ENCODE results near the gene RGL1.

RGL1 gene

GRCh38 chr1:183837062-183837461, 32.1 kb downstream of the RGL1 start:
- Histone ChIP-seq H3K4me3 (ENCODE audit: low read length) (no peak overlapping the region), H3K27ac (ENCODE audit: low read length) (no peak overlapping the region), H3K36me3 (replicated peaks; ENCODE audit: insufficient read depth, low read length) (no peaks in the 10 kb centered on the region), H3K9me3 (replicated peaks; ENCODE audit: insufficient read depth, low read length) (no peaks in the 10 kb centered on the region), H3K79me2 (ENCODE audit: low read length) (peaks cover 72% of the 10 kb centered on the region), H3K9ac (ENCODE audit: low read length) (no peak overlapping the region), H3K4me2 (ENCODE audit: low read depth, low read length) (no peak overlapping the region), H3F3A (ENCODE audit: insufficient read depth, low read length) (peaks cover 9% of the 10 kb centered on the region), H3K9me2 (replicated peaks; ENCODE audit: insufficient read depth, low read length) (no peaks in the 10 kb centered on the region), H3K27me3 (replicated peaks; ENCODE audit: insufficient read depth, low read length) (no peaks in the 10 kb centered on the region), H2AFZ (ENCODE audit: low read length) (no peak overlapping the region), H4K20me1 (ENCODE audit: insufficient read depth, low read length) (no peaks in the 10 kb centered on the region), H3K4me1 (ENCODE audit: low read length) (peaks cover 19% of the 10 kb centered on the region)
- DNase-seq, result no peak
- TF ChIP-seq EZH2phosphoT487 (IDR thresholded peaks at IDR 0.05; ENCODE audit: low read length) (no peak), CTCF (IDR thresholded peaks at IDR 0.05; ENCODE audit: low read length) (no peak), EZH2 (optimal IDR thresholded peaks at IDR 0.05; ENCODE audit: low read depth, low read length) (no peak)

GRCh38 chr1:183838221-183838620, 33.3 kb downstream of the RGL1 start:
- Histone ChIP-seq H3K4me2 (ENCODE audit: low read depth, low read length) (no peak overlapping the region), H3K4me3 (ENCODE audit: low read length) (no peak overlapping the region), H3K27me3 (replicated peaks; ENCODE audit: insufficient read depth, low read length) (no peaks in the 10 kb centered on the region), H3K27ac (ENCODE audit: low read length) (no peak overlapping the region), H3K9ac (ENCODE audit: low read length) (no peak overlapping the region), H3K36me3 (replicated peaks; ENCODE audit: insufficient read depth, low read length) (no peaks in the 10 kb centered on the region), H3F3A (ENCODE audit: insufficient read depth, low read length) (peaks cover 20% of the 10 kb centered on the region), H3K9me2 (replicated peaks; ENCODE audit: insufficient read depth, low read length) (no peaks in the 10 kb centered on the region), H3K4me1 (ENCODE audit: low read length) (peaks cover 23% of the 10 kb centered on the region), H3K9me3 (replicated peaks; ENCODE audit: insufficient read depth, low read length) (no peaks in the 10 kb centered on the region), H2AFZ (ENCODE audit: low read length) (no peak overlapping the region), H3K79me2 (ENCODE audit: low read length) (peaks cover 64% of the 10 kb centered on the region), H4K20me1 (ENCODE audit: insufficient read depth, low read length) (no peaks in the 10 kb centered on the region)
- TF ChIP-seq EZH2phosphoT487 (IDR thresholded peaks at IDR 0.05; ENCODE audit: low read length) (no peak), EZH2 (optimal IDR thresholded peaks at IDR 0.05; ENCODE audit: low read depth, low read length) (no peak), CTCF (IDR thresholded peaks at IDR 0.05; ENCODE audit: low read length) (no peak)
- DNase-seq, result no peak

GRCh38 chr1:183840140-183840539, 35.2 kb downstream of the RGL1 start:
- no peaks in the 10 kb centered on the region for H3K9me2 ChIP-seq (replicated peaks; ENCODE audit: insufficient read depth, low read length)
- peaks cover 39% of the 10 kb centered on the region for H3F3A ChIP-seq (ENCODE audit: insufficient read depth, low read length)
- no peaks in the 10 kb centered on the region for H3K36me3 ChIP-seq (replicated peaks; ENCODE audit: insufficient read depth, low read length)
- no peak overlapping the region for H3K4me3 ChIP-seq (ENCODE audit: low read length)
- peaks cover 45% of the 10 kb centered on the region for H3K79me2 ChIP-seq (ENCODE audit: low read length)
- H3K4me1 ChIP-seq (ENCODE audit: low read length), result peaks cover 40% of the 10 kb centered on the region
- H3K27ac ChIP-seq (ENCODE audit: low read length), result no peak overlapping the region
- H3K27me3 ChIP-seq (replicated peaks; ENCODE audit: insufficient read depth, low read length), result no peaks in the 10 kb centered on the region
- H2AFZ ChIP-seq (ENCODE audit: low read length), result no peak overlapping the region
- H3K9me3 ChIP-seq (replicated peaks; ENCODE audit: insufficient read depth, low read length), result no peaks in the 10 kb centered on the region
- no peak overlapping the region for H3K4me2 ChIP-seq (ENCODE audit: low read depth, low read length)
- no peaks in the 10 kb centered on the region for H4K20me1 ChIP-seq (ENCODE audit: insufficient read depth, low read length)
- no peak overlapping the region for H3K9ac ChIP-seq (ENCODE audit: low read length)
- no peak for TF ChIP-seq EZH2 (optimal IDR thresholded peaks at IDR 0.05; ENCODE audit: low read depth, low read length)
- TF ChIP-seq CTCF (IDR thresholded peaks at IDR 0.05; ENCODE audit: low read length), result no peak
- no peak for TF ChIP-seq EZH2phosphoT487 (IDR thresholded peaks at IDR 0.05; ENCODE audit: low read length)
- no peak for DNase-seq

All from MM.1S (cell line).